CD4-positive, alpha-beta memory T cell (primary cell): Measurements from ENCODE around the gene PNMA8A. TPM values are rescaled to one million over a fixed set of nuclear protein-coding genes. Genes with fewer than 3 reads are reported as not detected.

Experiments
- CTCF ChIA-PET: fragments of 350-600 bp; sonication (Branson Sonifier 250); formaldehyde crosslinking; loops from one replicate; lab custom pipeline; 2021; ENCODE audit warnings: inconsistent platforms; ENCODE audit not compliant: partially characterized antibody; lab: Charles Lee
- POLR2A ChIA-PET: fragments of 350-600 bp; sonication (Branson Sonifier 250); formaldehyde crosslinking; loops from one replicate; lab custom pipeline; 2021; ENCODE audit not compliant: partially characterized antibody; lab: Charles Lee
- DNase-seq, 5 donors: peaks; one replicate each; pipeline versions ENCODE4 v3.0.0 to v3.0.0-alpha.2; 2020 to 2022; ENCODE audit warnings: mixed read lengths in 1 of 5
- H3K27ac ChIP-seq: one replicate; pipeline ENCODE4 v1.7.0; 2013; ENCODE audit warnings: low read depth, low read length
- H3K27me3 ChIP-seq: 2 replicates; pipeline ENCODE4 v1.7.0; 2013; ENCODE audit warnings: mild to moderate bottlenecking, low read length, moderate library complexity; ENCODE audit not compliant: insufficient read depth
- H3K36me3 ChIP-seq: 2 replicates; pipeline ENCODE4 v1.7.0; 2013; ENCODE audit warnings: mild to moderate bottlenecking, low read length, moderate library complexity; ENCODE audit not compliant: insufficient read depth
- H3K4me1 ChIP-seq: 2 replicates; pipeline ENCODE4 v1.7.0; 2013; ENCODE audit warnings: mild to moderate bottlenecking, low read length, moderate library complexity; ENCODE audit not compliant: insufficient read depth
- H3K4me3 ChIP-seq, 2 donors: one replicate each; pipeline ENCODE4 v1.7.0; 2013; ENCODE audit warnings: low read length in 2 of 2, mild to moderate bottlenecking in 1 of 2
- H3K9me3 ChIP-seq, 2 donors: one replicate each; pipeline ENCODE4 v1.7.0; 2013; ENCODE audit warnings: low read length in 2 of 2, control low read depth in 1 of 2; ENCODE audit not compliant: control insufficient read depth in 1 of 2
- H3K27ac Mint-ChIP-seq, 7 donors: one replicate each; pipeline ENCODE4 v1.8.0; 2020 to 2021; ENCODE audit warnings: mixed read lengths in 7 of 7, mild to moderate bottlenecking in 6 of 7, inconsistent platforms in 3 of 7, moderate library complexity in 3 of 7
- H3K27me3 Mint-ChIP-seq, 2 donors: one replicate each; pipeline ENCODE4 v1.8.0; 2020 to 2021; ENCODE audit warnings: mixed read lengths in 2 of 2
- H3K36me3 Mint-ChIP-seq, 2 donors: one replicate each; pipeline ENCODE4 v1.8.0; 2020 to 2021; ENCODE audit warnings: mixed read lengths in 2 of 2, inconsistent platforms in 1 of 2, mild to moderate bottlenecking in 1 of 2
- H3K4me1 Mint-ChIP-seq, 4 donors: one replicate each; pipeline ENCODE4 v1.8.0; 2020 to 2021; ENCODE audit warnings: mixed read lengths in 4 of 4, mild to moderate bottlenecking in 1 of 4
- H3K4me3 Mint-ChIP-seq, 8 donors: one replicate each; pipeline ENCODE4 v1.8.0; 2020 to 2021; ENCODE audit warnings: mixed read lengths in 8 of 8, mild to moderate bottlenecking in 7 of 8, moderate library complexity in 6 of 8, inconsistent platforms in 3 of 8
- H3K9me3 Mint-ChIP-seq, 8 donors: one replicate each; pipeline ENCODE4 v1.8.0; 2020 to 2021; ENCODE audit warnings: mixed read lengths in 8 of 8, mild to moderate bottlenecking in 5 of 8, inconsistent platforms in 3 of 8, moderate library complexity in 1 of 8
- intact Hi-C: fragments of 100-400 bp; cut with micrococcal nuclease; formaldehyde crosslinking; loops from one replicate; pipeline ENCODE4 v1.15.1; 2023
- polyA plus RNA-seq, 2 donors: library from polyadenylated mRNA; unstranded; fragments of 300-500 nt; fragmentation: Illumina TruSeq; gene quantifications; one replicate each; pipeline ENCODE4 v1.2.3, GENCODE V29; 2021
- total RNA-seq, 2 experiments: library from RNA; stranded (reverse); gene quantifications; one replicate each; pipeline ENCODE4 v1.2.3, GENCODE V29; 2021

PNMA8A gene
- total and polyA plus RNA-seq, 4 experiments from 2014 or later = 0.13 to 0.26 TPM; not detected in 2

- Mint-ChIP-seq H3K36me3 (no peaks in the 10 kb centered on the region), H3K4me1 (peaks cover 11 to 21% (median 15%) of the 10 kb centered on the region in 4 donors), H3K27me3 (peaks cover 38 to 50% of the 10 kb centered on the region in 2 donors), H3K9me3 (peaks cover 0 to 4% (median 0%) of the 10 kb centered on the region in 8 donors), H3K4me3 (no peak overlapping the region), H3K27ac (no peak overlapping the region)
- Histone ChIP-seq H3K36me3 (no peaks in the 10 kb centered on the region), H3K4me3 (no peak overlapping the region), H3K9me3 (no peaks in the 10 kb centered on the region), H3K27me3 (peaks cover 10% of the 10 kb centered on the region), H3K27ac (no peak overlapping the region), H3K4me1 (peaks cover 15% of the 10 kb centered on the region)
- intact Hi-C loops = no loop called here
- CTCF ChIA-PET = interaction anchor here (0.7 to 1.8 kb wide), 2 partner anchors 30 to 73 kb away, joined by 3 to 5 read pairs; no protein-coding TSS in a partner anchor
- POLR2A ChIA-PET = no interaction called here
- DNase-seq = no peak
Measured at GRCh38 chr19:46431824-46432223, 39.5 kb downstream of the PNMA8A start.

DNA sequence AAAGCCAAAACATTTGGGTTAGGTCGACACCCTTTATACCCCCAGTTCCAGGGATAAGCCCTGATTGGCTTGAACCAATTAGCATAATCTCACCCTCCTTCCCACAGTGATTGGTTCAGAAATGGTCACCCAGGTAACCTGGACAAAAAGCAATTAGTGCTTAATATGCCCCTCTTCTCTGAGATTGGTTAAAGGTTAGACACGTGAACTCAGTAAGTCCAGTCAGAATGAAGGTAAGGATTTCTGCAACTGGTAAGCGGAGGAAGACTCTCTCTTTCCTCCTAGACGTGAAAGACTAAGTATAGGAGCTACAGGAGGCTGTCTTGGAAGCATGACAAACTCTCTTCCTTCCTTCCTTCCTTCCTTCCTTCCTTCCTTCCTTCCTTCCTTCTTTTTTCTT, 41.4 kb downstream of the PNMA8A start:
- peaks cover 12 to 25% (median 18%) of the 10 kb centered on the region in 4 donors for H3K4me1 Mint-ChIP-seq
- H3K36me3 Mint-ChIP-seq = no peaks in the 10 kb centered on the region
- intact Hi-C loops = no loop called here
- H3K27ac ChIP-seq = no peak overlapping the region
- H3K27ac Mint-ChIP-seq = peak overlapping the region in 1 of 7 donors; percentile 39
- H3K4me1 ChIP-seq = peaks cover 23% of the 10 kb centered on the region
- H3K27me3 Mint-ChIP-seq = peaks cover 49 to 57% of the 10 kb centered on the region in 2 donors
- H3K9me3 Mint-ChIP-seq = peaks cover 0 to 4% (median 0%) of the 10 kb centered on the region in 8 donors
- peaks cover 14% of the 10 kb centered on the region for H3K27me3 ChIP-seq
- POLR2A ChIA-PET = no interaction called here
- CTCF ChIA-PET = no interaction called here
- H3K36me3 ChIP-seq = no peaks in the 10 kb centered on the region
- no peaks in the 10 kb centered on the region for H3K9me3 ChIP-seq
- DNase-seq = no peak
- no peak overlapping the region for H3K4me3 ChIP-seq
- no peak overlapping the region for H3K4me3 Mint-ChIP-seq

DNA sequence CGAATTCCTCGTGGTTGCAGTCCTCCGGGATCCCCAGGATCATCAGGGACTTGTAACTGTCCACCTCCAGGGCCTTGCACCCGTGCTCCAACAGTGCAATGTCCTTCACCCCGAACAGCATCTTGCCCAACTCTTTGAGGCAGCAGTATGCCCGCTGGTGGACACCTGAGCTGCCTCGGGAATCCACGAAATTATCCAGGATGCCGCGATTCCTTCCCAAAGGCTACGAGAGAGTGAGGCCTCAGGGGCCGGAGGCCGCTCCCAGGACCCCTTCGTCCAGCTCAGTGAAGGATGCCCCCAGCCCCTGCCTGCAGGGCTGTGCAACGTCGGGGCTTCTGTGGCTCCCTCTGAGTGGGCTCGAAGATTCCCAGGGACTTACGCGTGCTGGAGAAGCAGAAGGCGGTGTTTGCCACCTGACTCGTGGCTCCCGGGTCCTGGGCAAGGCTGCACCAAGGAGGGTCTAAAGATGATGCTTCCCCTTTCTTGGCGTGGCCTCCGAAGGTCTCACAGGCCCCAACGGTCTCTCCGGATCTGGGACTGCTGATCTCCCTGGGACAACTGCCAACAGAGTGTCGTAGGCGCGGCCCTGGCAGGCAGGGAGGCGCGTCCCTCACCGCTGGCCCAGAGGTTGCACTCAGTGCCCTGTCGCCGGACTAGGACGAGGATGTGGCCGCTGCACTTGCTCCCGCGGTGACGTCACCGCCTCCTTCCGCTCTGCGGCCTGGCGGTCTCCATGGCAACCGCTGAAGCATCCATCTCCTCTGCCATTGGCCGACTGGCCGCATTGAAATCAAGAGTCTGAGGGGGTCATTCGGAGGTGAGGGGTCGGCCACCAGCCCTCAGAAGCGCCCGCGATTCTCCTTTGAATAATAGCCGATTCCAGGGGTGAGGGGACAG, 42.9 kb downstream of the PNMA8A start, which contains the start of gene PNMA8C:
Gene PNMA8C (minus strand): TSS at position 698 of the 897 bp plus-strand sequence. CDS start 577 bp downstream, at position 121.
- peak in 3 of 5 donors; percentile 22 to 44 (median 29) for DNase-seq
- Mint-ChIP-seq H3K27me3 (peaks cover 50 to 54% of the 10 kb centered on the region in 2 donors), H3K4me3 (peak within 1 kb of the TSS; percentile 65 to 88 (median 78)), H3K36me3 (no peaks in the 10 kb centered on the region), H3K27ac (peak within 1 kb of the TSS in 5 of 7 donors; percentile 3 to 75 (median 48)), H3K9me3 (peaks cover 0 to 2% (median 0%) of the 10 kb centered on the region in 8 donors), H3K4me1 (peaks cover 12 to 25% (median 18%) of the 10 kb centered on the region in 4 donors)
- H3K4me1 ChIP-seq = peaks cover 23% of the 10 kb centered on the region
- H3K4me3 ChIP-seq = peak within 1 kb of the TSS in 1 of 2 donors; percentile 35
- ChIA-PET POLR2A (no interaction called here), CTCF (no interaction called here)
- intact Hi-C loops = no loop called here
- no peaks in the 10 kb centered on the region for H3K9me3 ChIP-seq
- H3K36me3 ChIP-seq = no peaks in the 10 kb centered on the region
- no peak within 1 kb of the TSS for H3K27ac ChIP-seq
- peaks cover 14% of the 10 kb centered on the region for H3K27me3 ChIP-seq

- DNase-seq = no peak
- peaks cover 14% of the 10 kb centered on the region for H3K27me3 ChIP-seq
- Mint-ChIP-seq H3K4me1 (peaks cover 12 to 25% (median 18%) of the 10 kb centered on the region in 4 donors), H3K27me3 (peaks cover 52 to 57% of the 10 kb centered on the region in 2 donors), H3K27ac (peak overlapping the region in 2 of 7 donors; percentile 12 to 48), H3K4me3 (peak overlapping the region in 4 of 8 donors; percentile 36 to 78 (median 69)), H3K9me3 (peaks cover 0 to 2% (median 0%) of the 10 kb centered on the region in 8 donors), H3K36me3 (no peaks in the 10 kb centered on the region)
- no peaks in the 10 kb centered on the region for H3K36me3 ChIP-seq
- ChIA-PET POLR2A (no interaction called here), CTCF (no interaction called here)
- H3K4me1 ChIP-seq = peaks cover 23% of the 10 kb centered on the region
- H3K9me3 ChIP-seq = no peaks in the 10 kb centered on the region
- intact Hi-C loops = no loop called here
- no peak overlapping the region for H3K27ac ChIP-seq
- H3K4me3 ChIP-seq = no peak overlapping the region
Measured at GRCh38 chr19:46427518-46428045, 43.8 kb downstream of the PNMA8A start.

- peak overlapping the region in 7 of 8 donors; percentile 1 to 78 (median 60) for H3K4me3 Mint-ChIP-seq
- H3K9me3 Mint-ChIP-seq = peaks cover 0 to 2% (median 0%) of the 10 kb centered on the region in 8 donors
- ChIA-PET POLR2A (no interaction called here), CTCF (no interaction called here)
- H3K36me3 Mint-ChIP-seq = no peaks in the 10 kb centered on the region
- Histone ChIP-seq H3K4me1 (peaks cover 23% of the 10 kb centered on the region), H3K9me3 (no peaks in the 10 kb centered on the region), H3K36me3 (no peaks in the 10 kb centered on the region), H3K27ac (no peak overlapping the region), H3K27me3 (peaks cover 14% of the 10 kb centered on the region), H3K4me3 (no peak overlapping the region)
- intact Hi-C loops = no loop called here
- peaks cover 52 to 58% of the 10 kb centered on the region in 2 donors for H3K27me3 Mint-ChIP-seq
- no peak for DNase-seq
- no peak overlapping the region for H3K27ac Mint-ChIP-seq
- H3K4me1 Mint-ChIP-seq = peaks cover 12 to 25% (median 18%) of the 10 kb centered on the region in 4 donors
Measured at GRCh38 chr19:46426506-46427162, 44.7 kb downstream of the PNMA8A start.

- Histone ChIP-seq H3K27me3 (peaks cover 14% of the 10 kb centered on the region), H3K36me3 (no peaks in the 10 kb centered on the region), H3K4me3 (no peak overlapping the region), H3K4me1 (peaks cover 23% of the 10 kb centered on the region), H3K27ac (no peak overlapping the region), H3K9me3 (no peaks in the 10 kb centered on the region)
- no peak for DNase-seq
- peaks cover 0 to 2% (median 0%) of the 10 kb centered on the region in 8 donors for H3K9me3 Mint-ChIP-seq
- H3K27me3 Mint-ChIP-seq = peaks cover 51 to 57% of the 10 kb centered on the region in 2 donors
- peaks cover 12 to 25% (median 18%) of the 10 kb centered on the region in 4 donors for H3K4me1 Mint-ChIP-seq
- ChIA-PET POLR2A (no interaction called here), CTCF (interaction anchor here (1.4 kb wide), 1 partner anchor 20 kb away, joined by 3 read pairs; no protein-coding TSS in a partner anchor)
- peak overlapping the region in 5 of 8 donors; percentile 0 to 68 (median 60) for H3K4me3 Mint-ChIP-seq
- H3K36me3 Mint-ChIP-seq = no peaks in the 10 kb centered on the region
- intact Hi-C loops = no loop called here
- H3K27ac Mint-ChIP-seq = no peak overlapping the region
Measured at GRCh38 chr19:46426035-46426505, 45.3 kb downstream of the PNMA8A start.
